Measurements from ENCODE around the gene BOK. TPM values are rescaled to one million over a fixed set of nuclear protein-coding genes. Genes with fewer than 3 reads are reported as not detected.

Gene BOK
- total and polyA plus RNA-seq, 2 donors (not counting 3 experiments of a cell fraction or from before 2014, with no cell fraction given): 76.0 to 95.5 TPM

DNA sequence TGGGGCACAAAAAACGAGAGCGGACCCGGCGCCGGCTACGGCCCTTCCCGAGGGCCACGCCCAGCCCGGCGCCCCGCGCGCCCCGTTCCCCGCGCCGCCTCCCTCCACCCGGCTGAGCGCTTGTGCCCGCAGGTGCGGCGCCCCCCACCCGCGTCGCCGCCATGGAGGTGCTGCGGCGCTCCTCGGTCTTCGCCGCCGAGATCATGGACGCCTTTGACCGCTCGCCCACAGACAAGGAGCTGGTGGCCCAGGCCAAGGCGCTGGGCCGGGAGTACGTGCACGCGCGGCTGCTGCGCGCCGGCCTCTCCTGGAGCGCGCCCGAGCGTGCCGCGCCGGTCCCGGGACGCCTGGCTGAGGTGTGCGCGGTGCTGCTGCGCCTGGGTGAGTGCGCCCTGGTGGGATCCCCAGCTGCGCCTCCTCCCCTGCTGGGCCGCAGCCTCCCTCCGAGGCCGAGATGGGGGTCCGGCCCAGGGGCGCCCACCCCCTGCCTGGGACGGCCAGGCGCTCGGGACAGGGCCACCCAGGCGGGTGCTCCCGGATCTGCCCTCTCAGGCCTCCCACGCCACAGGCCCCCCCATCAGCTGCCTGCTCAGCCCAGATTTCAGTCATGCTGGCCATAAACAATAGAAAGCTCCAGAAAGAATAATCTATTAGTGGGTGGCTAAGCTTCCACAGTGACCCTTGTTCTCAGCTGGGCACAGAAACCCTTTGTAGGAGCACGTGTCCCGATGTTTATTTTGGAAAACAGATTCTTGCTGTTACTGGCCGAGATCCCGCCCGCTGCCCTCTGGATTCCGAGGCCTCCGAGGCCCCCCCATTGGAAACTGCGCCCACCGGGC is 997 bp downstream of the BOK start:
- no peaks in the 10 kb centered on the region for H3K9me3 ChIP-seq (replicated peaks; ENCODE audit: control insufficient read depth, insufficient read depth, low read length)
- ChIA-PET POLR2A (interaction anchor here (0.6 to 3.1 kb wide), 3 partner anchors 12 to 31 kb away, joined by 3 to 8 read pairs (median 3); no protein-coding TSS in a partner anchor), CTCF (interaction anchor here (1.2 to 3.8 kb wide), 2 partner anchors 51 to 52 kb away, joined by 3 to 15 read pairs; partner anchors contain the start of gene STK25)
- H3K9ac ChIP-seq (replicated peaks; ENCODE audit: extremely low read depth, insufficient read depth, low read length): peak overlapping the region; percentile 79
- H3K4me2 ChIP-seq (ENCODE audit: insufficient read depth, low read length): peak overlapping the region; percentile 44
- DNase-seq (ENCODE audit: low read depth, low spot score) (peak; percentile 75), FAIRE-seq (peak; percentile 85)
- H3K79me2 ChIP-seq (ENCODE audit: control insufficient read depth, insufficient read depth, low read length): peaks cover 41% of the 10 kb centered on the region
- H3K27me3 ChIP-seq (ENCODE audit: control insufficient read depth in 2 of 2, insufficient read depth in 2 of 2, low read length in 2 of 2): no peaks in the 10 kb centered on the region
- H3K4me1 ChIP-seq (ENCODE audit: control insufficient read depth, extremely low read depth, insufficient read depth, low read length): peaks cover 35% of the 10 kb centered on the region
- dilution Hi-C loops (cut with MboI; ENCODE audit: extremely low pct_ligation_motif_present, low sequenced_read_pairs) (no loop called here), intact Hi-C loops (cut with micrococcal nuclease) (loop anchor here (2.0 to 5.0 kb wide), 2 partner anchors 51 to 202 kb away; partner anchors contain the start of gene FARP2)
- BruUV-seq (replicated peaks): no TSS peak
- no peaks in the 10 kb centered on the region for H4K20me1 ChIP-seq (replicated peaks; ENCODE audit: control insufficient read depth, extremely low read depth, insufficient read depth, low read length)
- H2AFZ ChIP-seq (ENCODE audit: low read depth, low read length): peak overlapping the region; percentile 94
- no peaks in the 10 kb centered on the region for H3K9me1 ChIP-seq (replicated peaks; ENCODE audit: control insufficient read depth, extremely low read depth, insufficient read depth, low read length)
- TF ChIP-seq POLR2AphosphoS5 (IDR thresholded peaks at IDR 0.05; ENCODE audit: insufficient read depth, low read depth, low read length) (peak; percentile 12), MAX (IDR thresholded peaks at IDR 0.05; ENCODE audit: insufficient read depth, insufficient read length) (peak; percentile 72)
- TF ChIP-seq, protein P1, sequence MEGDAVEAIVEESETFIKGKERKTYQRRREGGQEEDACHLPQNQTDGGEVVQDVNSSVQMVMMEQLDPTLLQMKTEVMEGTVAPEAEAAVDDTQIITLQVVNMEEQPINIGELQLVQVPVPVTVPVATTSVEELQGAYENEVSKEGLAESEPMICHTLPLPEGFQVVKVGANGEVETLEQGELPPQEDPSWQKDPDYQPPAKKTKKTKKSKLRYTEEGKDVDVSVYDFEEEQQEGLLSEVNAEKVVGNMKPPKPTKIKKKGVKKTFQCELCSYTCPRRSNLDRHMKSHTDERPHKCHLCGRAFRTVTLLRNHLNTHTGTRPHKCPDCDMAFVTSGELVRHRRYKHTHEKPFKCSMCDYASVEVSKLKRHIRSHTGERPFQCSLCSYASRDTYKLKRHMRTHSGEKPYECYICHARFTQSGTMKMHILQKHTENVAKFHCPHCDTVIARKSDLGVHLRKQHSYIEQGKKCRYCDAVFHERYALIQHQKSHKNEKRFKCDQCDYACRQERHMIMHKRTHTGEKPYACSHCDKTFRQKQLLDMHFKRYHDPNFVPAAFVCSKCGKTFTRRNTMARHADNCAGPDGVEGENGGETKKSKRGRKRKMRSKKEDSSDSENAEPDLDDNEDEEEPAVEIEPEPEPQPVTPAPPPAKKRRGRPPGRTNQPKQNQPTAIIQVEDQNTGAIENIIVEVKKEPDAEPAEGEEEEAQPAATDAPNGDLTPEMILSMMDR (IDR thresholded peaks at IDR 0.05; ENCODE audit: extremely low read depth in 1 of 2, insufficient read depth in 1 of 2, low read depth in 1 of 2, low read length in 2 of 2): no peak
- peak overlapping the region; percentile 71 to 80 (median 72) for H3K4me3 ChIP-seq (replicated peaks in 1 of 3; ENCODE audit: insufficient read depth in 1 of 3, low read depth in 1 of 3, low read length in 3 of 3)
- H3K27ac ChIP-seq (ENCODE audit: insufficient read depth, low read depth, low read length): peak overlapping the region; percentile 25
- peaks cover 5 to 20% of the 10 kb centered on the region in 2 experiments for H3K36me3 ChIP-seq (ENCODE audit: control insufficient read depth in 2 of 2, extremely low read depth in 1 of 2, insufficient read depth in 2 of 2, low read length in 2 of 2)
